Naive thymus-derived CD4-positive, alpha-beta T cell (primary cell): ENCODE measurements around the gene SPATA6. TPM values are rescaled to one million over a fixed set of nuclear protein-coding genes. Genes with fewer than 3 reads are reported as not detected.

Experiments used
- ATAC-seq: fragments of 150-1000 bp; cut with Tn5 transposase; 2 replicates; pipeline ENCODE4 v1.10.0; 2021; ENCODE audit warnings: mild to moderate bottlenecking, moderate library complexity
- CTCF ChIA-PET: fragments of 350-600 bp; sonication (Branson Sonifier 250); formaldehyde crosslinking; loops from one replicate; lab custom pipeline; 2021; ENCODE audit warnings: antibody characterized with exemption; lab: Charles Lee
- POLR2A ChIA-PET: fragments of 350-600 bp; sonication (Branson Sonifier 250); formaldehyde crosslinking; loops from one replicate; lab custom pipeline; 2021; ENCODE audit warnings: antibody characterized with exemption, inconsistent platforms; lab: Charles Lee
- DNase-seq, 9 donors: peaks; one replicate each; pipeline versions ENCODE4 v3.0.0 to v3.0.0-alpha.2; 2020 to 2022; ENCODE audit warnings: mixed read lengths in 1 of 9
- H3K27ac ChIP-seq: one replicate; pipeline ENCODE4 v1.7.0; 2013; ENCODE audit warnings: mild to moderate bottlenecking, low read depth, low read length, moderate library complexity
- H3K27me3 ChIP-seq, 2 donors: one replicate each; pipeline ENCODE4 v1.7.0; 2013; ENCODE audit warnings: low read length in 2 of 2, mild to moderate bottlenecking in 2 of 2, moderate library complexity in 2 of 2; ENCODE audit not compliant: control insufficient read depth in 2 of 2, insufficient read depth in 2 of 2
- H3K36me3 ChIP-seq, 3 experiments: 1 replicate in 2 of 3; 2 replicates in 1 of 3; pipeline ENCODE4 v1.7.0; 2013; ENCODE audit warnings: low read length in 3 of 3, mild to moderate bottlenecking in 3 of 3, moderate library complexity in 1 of 3; ENCODE audit not compliant: insufficient read depth in 3 of 3, control insufficient read depth in 2 of 3
- H3K4me1 ChIP-seq, 2 donors: one replicate each; pipeline ENCODE4 v1.7.0; 2013; ENCODE audit warnings: low read length in 2 of 2, mild to moderate bottlenecking in 2 of 2, moderate library complexity in 1 of 2; ENCODE audit not compliant: control insufficient read depth in 2 of 2, insufficient read depth in 2 of 2
- H3K4me3 ChIP-seq: 2 replicates; pipeline ENCODE4 v1.7.0; 2013; ENCODE audit warnings: mild to moderate bottlenecking, low read length
- H3K9me3 ChIP-seq, 3 experiments: 1 replicate in 2 of 3; 2 replicates in 1 of 3; pipeline ENCODE4 v1.7.0; 2013; ENCODE audit warnings: low read length in 3 of 3; ENCODE audit not compliant: control insufficient read depth in 2 of 3
- H3K27ac Mint-ChIP-seq, 9 donors: one replicate each; pipeline ENCODE4 v1.8.0; 2020 to 2022; ENCODE audit warnings: mixed read lengths in 9 of 9, mild to moderate bottlenecking in 8 of 9, moderate library complexity in 5 of 9, inconsistent platforms in 2 of 9
- H3K27me3 Mint-ChIP-seq, 5 donors: one replicate each; pipeline ENCODE4 v1.8.0; 2021 to 2022; ENCODE audit warnings: mixed read lengths in 5 of 5, mild to moderate bottlenecking in 1 of 5
- H3K36me3 Mint-ChIP-seq, 5 donors: one replicate each; pipeline ENCODE4 v1.8.0; 2020 to 2022; ENCODE audit warnings: mixed read lengths in 5 of 5, mild to moderate bottlenecking in 3 of 5, inconsistent platforms in 1 of 5
- H3K4me1 Mint-ChIP-seq, 7 donors: one replicate each; pipeline ENCODE4 v1.8.0; 2020 to 2022; ENCODE audit warnings: mixed read lengths in 7 of 7, mild to moderate bottlenecking in 3 of 7, inconsistent platforms in 1 of 7
- H3K4me3 Mint-ChIP-seq, 10 donors: one replicate each; pipeline ENCODE4 v1.8.0; 2020 to 2022; ENCODE audit warnings: mild to moderate bottlenecking in 10 of 10, mixed read lengths in 10 of 10, moderate library complexity in 6 of 10, inconsistent platforms in 2 of 10
- H3K9me3 Mint-ChIP-seq, 11 donors: one replicate each; pipeline ENCODE4 v1.8.0; 2020 to 2022; ENCODE audit warnings: mixed read lengths in 11 of 11, mild to moderate bottlenecking in 4 of 11, inconsistent platforms in 1 of 11, moderate library complexity in 1 of 11
- intact Hi-C, 2 donors: fragments of 100-400 bp; cut with micrococcal nuclease; formaldehyde crosslinking; loops; one replicate each; pipeline ENCODE4 v1.15.1; 2023
- polyA plus RNA-seq, 2 donors: library from polyadenylated mRNA; unstranded; fragments of 300-500 nt; fragmentation: Illumina TruSeq; gene quantifications; one replicate each; pipeline ENCODE4 v1.2.3, GENCODE V29; 2021
- total RNA-seq, 6 experiments: library from RNA in 5 of 6; stranded (reverse) in 5 of 6; gene quantifications; 1 replicate in 5 of 6; 2 replicates in 1 of 6; pipeline ENCODE4 v1.2.3 and lab custom pipeline; 2021 to 2026

SPATA6 gene
- total and polyA plus RNA-seq, 7 experiments from 2014 or later, result 1.0 to 11.2 (median 3.0) TPM

DNA sequence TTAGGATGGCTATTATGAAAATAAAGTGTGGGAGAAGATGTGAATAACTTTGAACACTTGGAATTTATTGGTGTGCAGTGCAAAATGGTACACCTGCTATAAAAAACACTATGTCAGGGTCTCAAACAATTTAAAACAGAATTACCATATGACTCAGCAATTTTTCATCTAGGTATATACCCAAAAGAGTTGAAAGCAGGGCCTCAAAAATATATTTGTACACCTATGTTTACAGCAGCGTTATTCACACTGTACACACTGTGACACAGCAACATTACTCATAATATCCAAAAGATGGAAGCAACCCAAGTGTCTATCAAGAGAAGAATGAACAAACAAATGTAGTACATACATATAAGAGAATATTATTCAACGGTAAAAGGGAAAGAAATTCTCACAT, 75.8 kb downstream of the SPATA6 start:
- no peak overlapping the region for H3K4me3 Mint-ChIP-seq
- POLR2A ChIA-PET, result no interaction called here
- no peaks in the 10 kb centered on the region for H3K27me3 Mint-ChIP-seq
- Histone ChIP-seq H3K4me1 (no peaks in the 10 kb centered on the region), H3K9me3 (no peaks in the 10 kb centered on the region), H3K27me3 (no peaks in the 10 kb centered on the region), H3K36me3 (no peaks in the 10 kb centered on the region), H3K27ac (no peak overlapping the region), H3K4me3 (no peak overlapping the region)
- no peaks in the 10 kb centered on the region for H3K9me3 Mint-ChIP-seq
- CTCF ChIA-PET, result no interaction called here
- no peak for ATAC-seq
- peaks cover 0 to 23% (median 4%) of the 10 kb centered on the region in 5 donors for H3K36me3 Mint-ChIP-seq
- no peak overlapping the region for H3K27ac Mint-ChIP-seq
- no peak for DNase-seq
- intact Hi-C loops, result no loop called here
- H3K4me1 Mint-ChIP-seq, result no peaks in the 10 kb centered on the region

DNA sequence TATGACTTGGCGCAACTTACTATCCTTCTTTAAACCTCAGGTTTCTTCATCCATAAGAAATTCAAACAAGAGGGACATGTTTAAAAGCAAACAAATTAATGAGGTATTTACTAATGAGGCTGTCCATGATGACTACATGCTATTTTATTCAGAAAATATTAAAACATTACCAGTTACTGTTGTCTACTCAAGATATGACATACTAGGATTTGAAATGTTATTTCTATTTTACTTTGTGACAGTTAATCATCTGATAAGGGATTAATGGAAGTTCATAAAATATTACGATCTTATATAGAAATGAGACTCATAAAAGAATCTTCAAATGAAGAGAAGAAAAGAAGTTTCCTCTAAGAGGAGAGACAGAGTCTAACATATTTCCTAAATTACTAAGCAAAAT, 80.1 kb downstream of the SPATA6 start:
- H3K27me3 Mint-ChIP-seq, result no peaks in the 10 kb centered on the region
- H3K36me3 Mint-ChIP-seq, result peaks cover 0 to 16% (median 0%) of the 10 kb centered on the region in 5 donors
- Histone ChIP-seq H3K27ac (no peak overlapping the region), H3K9me3 (no peaks in the 10 kb centered on the region), H3K36me3 (no peaks in the 10 kb centered on the region), H3K27me3 (no peaks in the 10 kb centered on the region), H3K4me3 (no peak overlapping the region), H3K4me1 (no peaks in the 10 kb centered on the region)
- H3K4me1 Mint-ChIP-seq, result no peaks in the 10 kb centered on the region
- no peak for DNase-seq
- no peak overlapping the region for H3K27ac Mint-ChIP-seq
- no peak overlapping the region for H3K4me3 Mint-ChIP-seq
- intact Hi-C loops, result no loop called here
- ATAC-seq, result no peak
- POLR2A ChIA-PET, result no interaction called here
- peaks cover 0 to 2% (median 0%) of the 10 kb centered on the region in 11 donors for H3K9me3 Mint-ChIP-seq
- CTCF ChIA-PET, result no interaction called here

DNA sequence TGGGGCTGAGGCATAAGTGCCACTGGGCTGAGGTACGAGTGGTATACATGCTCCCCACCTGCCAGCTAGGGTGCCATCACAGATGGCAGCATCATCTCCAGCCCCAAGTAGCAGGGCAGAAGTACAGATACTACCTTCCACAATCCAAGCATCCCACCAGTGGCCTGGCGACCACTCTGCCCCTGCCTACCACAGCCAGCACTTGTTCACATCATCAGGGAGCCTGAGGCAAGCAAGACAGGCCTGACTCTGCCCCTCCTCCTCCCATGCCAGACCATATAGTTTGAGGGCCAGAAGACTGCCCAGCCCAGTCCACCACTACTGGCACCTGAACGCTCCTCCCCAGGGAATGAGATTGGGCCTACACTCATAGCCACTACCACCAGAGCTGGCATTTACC, 84.6 kb downstream of the SPATA6 start:
- Histone ChIP-seq H3K4me1 (no peaks in the 10 kb centered on the region), H3K4me3 (no peak overlapping the region), H3K27ac (no peak overlapping the region), H3K9me3 (no peaks in the 10 kb centered on the region), H3K27me3 (no peaks in the 10 kb centered on the region), H3K36me3 (no peaks in the 10 kb centered on the region)
- DNase-seq (no peak), ATAC-seq (no peak)
- H3K4me1 Mint-ChIP-seq, result no peaks in the 10 kb centered on the region
- POLR2A ChIA-PET, result no interaction called here
- peaks cover 0 to 2% (median 0%) of the 10 kb centered on the region in 11 donors for H3K9me3 Mint-ChIP-seq
- peaks cover 0 to 13% (median 0%) of the 10 kb centered on the region in 5 donors for H3K36me3 Mint-ChIP-seq
- H3K27ac Mint-ChIP-seq, result no peak overlapping the region
- intact Hi-C loops, result no loop called here
- CTCF ChIA-PET, result no interaction called here
- H3K4me3 Mint-ChIP-seq, result no peak overlapping the region
- H3K27me3 Mint-ChIP-seq, result no peaks in the 10 kb centered on the region

DNA sequence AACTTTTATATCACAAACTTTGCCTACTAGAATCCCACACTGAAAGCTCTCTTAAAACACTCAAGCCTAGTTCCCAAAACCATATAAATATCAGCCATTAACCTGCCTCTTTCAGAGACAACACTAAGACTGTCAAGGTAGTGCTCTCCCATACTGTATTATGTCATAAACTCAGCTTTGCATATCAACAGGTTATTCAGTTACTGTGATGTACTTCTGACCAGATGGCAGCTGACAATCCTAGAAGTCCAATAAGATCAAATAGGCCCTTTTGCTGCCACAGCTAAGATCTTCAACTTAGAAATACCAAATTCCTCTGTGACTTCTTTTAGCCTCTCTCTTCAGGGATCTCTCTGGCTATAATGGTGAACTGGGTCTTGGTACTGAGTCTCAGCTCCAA, 97.2 kb downstream of the SPATA6 start:
- no peaks in the 10 kb centered on the region for H3K27me3 ChIP-seq
- Mint-ChIP-seq H3K36me3 (peaks cover 0 to 42% (median 27%) of the 10 kb centered on the region in 5 donors), H3K27ac (no peak overlapping the region), H3K4me1 (no peaks in the 10 kb centered on the region), H3K4me3 (no peak overlapping the region), H3K27me3 (no peaks in the 10 kb centered on the region), H3K9me3 (peaks cover 5 to 40% (median 16%) of the 10 kb centered on the region in 11 donors)
- DNase-seq (no peak), ATAC-seq (no peak)
- no peaks in the 10 kb centered on the region for H3K4me1 ChIP-seq
- H3K36me3 ChIP-seq, result no peaks in the 10 kb centered on the region
- H3K9me3 ChIP-seq, result peaks cover 0 to 5% (median 0%) of the 10 kb centered on the region in 3 experiments
- intact Hi-C loops, result no loop called here
- POLR2A ChIA-PET, result no interaction called here
- CTCF ChIA-PET, result no interaction called here
- H3K4me3 ChIP-seq, result no peak overlapping the region
- no peak overlapping the region for H3K27ac ChIP-seq

DNA sequence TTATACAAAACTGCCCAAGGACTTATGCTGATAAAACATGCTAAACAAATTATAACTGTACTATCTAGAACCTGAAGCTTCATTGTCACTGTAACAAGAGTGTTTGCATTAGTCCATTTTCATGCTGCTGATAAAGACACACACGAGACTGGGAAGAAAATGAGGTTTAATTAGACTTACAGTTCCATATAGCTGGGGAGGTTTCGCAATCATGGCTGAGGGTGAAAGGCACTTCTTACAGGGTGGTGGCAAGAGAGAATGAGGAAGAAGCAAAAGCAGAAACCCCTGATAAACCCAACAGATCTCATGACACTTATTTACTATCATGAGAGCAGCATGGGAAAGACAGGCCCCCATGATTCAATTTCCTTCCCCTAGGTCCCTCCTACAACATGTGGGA, 100.4 kb downstream of the SPATA6 start:
- Mint-ChIP-seq H3K9me3 (peaks cover 8 to 45% (median 14%) of the 10 kb centered on the region in 11 donors), H3K4me1 (no peaks in the 10 kb centered on the region), H3K36me3 (peaks cover 0 to 20% (median 10%) of the 10 kb centered on the region in 5 donors), H3K27ac (no peak overlapping the region), H3K4me3 (no peak overlapping the region), H3K27me3 (no peaks in the 10 kb centered on the region)
- H3K9me3 ChIP-seq, result peaks cover 0 to 5% (median 0%) of the 10 kb centered on the region in 3 experiments
- H3K4me3 ChIP-seq, result no peak overlapping the region
- intact Hi-C loops, result no loop called here
- H3K27ac ChIP-seq, result no peak overlapping the region
- ChIA-PET CTCF (no interaction called here), POLR2A (no interaction called here)
- ATAC-seq (no peak), DNase-seq (no peak)
- H3K27me3 ChIP-seq, result no peaks in the 10 kb centered on the region
- H3K4me1 ChIP-seq, result no peaks in the 10 kb centered on the region
- no peaks in the 10 kb centered on the region for H3K36me3 ChIP-seq

DNA sequence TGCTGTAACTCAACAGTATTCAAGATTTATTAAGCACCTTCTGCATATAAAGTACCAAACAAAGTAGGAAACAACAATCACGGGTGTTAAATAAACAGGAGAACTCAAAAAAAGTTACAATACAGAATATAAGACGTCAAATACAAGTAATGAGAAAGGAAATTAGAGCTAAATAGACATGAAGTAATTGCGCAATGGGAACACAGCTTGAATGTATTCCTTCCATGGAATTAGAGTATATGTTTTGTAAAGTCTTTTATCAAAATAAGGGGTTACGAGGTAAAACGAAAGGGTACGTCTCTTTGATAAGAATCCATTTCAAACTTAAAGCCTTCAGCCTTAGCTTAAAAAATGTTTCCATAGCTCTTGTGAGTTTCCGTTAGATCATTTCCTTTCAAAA, 109.1 kb downstream of the SPATA6 start:
- DNase-seq, result no peak
- H3K27me3 Mint-ChIP-seq, result no peaks in the 10 kb centered on the region
- Histone ChIP-seq H3K4me3 (no peak overlapping the region), H3K27me3 (no peaks in the 10 kb centered on the region), H3K36me3 (no peaks in the 10 kb centered on the region), H3K9me3 (no peaks in the 10 kb centered on the region), H3K27ac (no peak overlapping the region), H3K4me1 (no peaks in the 10 kb centered on the region)
- intact Hi-C loops, result no loop called here
- H3K4me1 Mint-ChIP-seq, result no peaks in the 10 kb centered on the region
- no peaks in the 10 kb centered on the region for H3K36me3 Mint-ChIP-seq
- POLR2A ChIA-PET, result no interaction called here
- CTCF ChIA-PET, result no interaction called here
- no peak for ATAC-seq
- H3K27ac Mint-ChIP-seq, result no peak overlapping the region
- H3K4me3 Mint-ChIP-seq, result no peak overlapping the region
- peaks cover 0 to 24% (median 6%) of the 10 kb centered on the region in 11 donors for H3K9me3 Mint-ChIP-seq

DNA sequence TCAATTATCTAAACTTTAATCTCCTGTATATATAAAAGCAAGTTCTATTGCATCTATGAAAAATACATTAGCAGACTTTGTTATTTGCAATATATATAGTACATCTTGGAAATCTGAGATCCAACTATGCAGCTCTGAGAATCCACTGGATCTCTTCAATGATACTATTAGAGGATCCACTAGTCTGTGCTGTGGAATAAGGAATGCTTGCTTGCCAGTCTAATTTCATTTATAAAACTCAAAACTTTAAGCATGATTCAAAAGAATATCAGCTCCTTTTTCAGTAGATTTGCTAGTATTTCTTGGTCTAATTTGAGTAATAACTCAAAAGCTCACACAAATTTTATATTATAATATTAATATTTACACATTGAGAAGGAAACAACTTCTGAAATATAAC, 115.1 kb downstream of the SPATA6 start:
- Mint-ChIP-seq H3K27me3 (no peaks in the 10 kb centered on the region), H3K9me3 (no peaks in the 10 kb centered on the region), H3K4me1 (no peaks in the 10 kb centered on the region), H3K4me3 (no peak overlapping the region), H3K27ac (no peak overlapping the region), H3K36me3 (peaks cover 0 to 8% (median 4%) of the 10 kb centered on the region in 5 donors)
- intact Hi-C loops, result loop anchor here in 1 of 2 donors (10.0 kb wide), 1 partner anchor 138 kb away; no protein-coding TSS in a partner anchor
- Histone ChIP-seq H3K27me3 (no peaks in the 10 kb centered on the region), H3K4me3 (no peak overlapping the region), H3K27ac (no peak overlapping the region), H3K9me3 (no peaks in the 10 kb centered on the region), H3K4me1 (no peaks in the 10 kb centered on the region), H3K36me3 (no peaks in the 10 kb centered on the region)
- POLR2A ChIA-PET, result no interaction called here
- no peak for ATAC-seq
- CTCF ChIA-PET, result no interaction called here
- DNase-seq, result no peak
